H1 (cell line): Measurements from ENCODE around the gene RPS6KB2. TPM values are rescaled to one million over a fixed set of nuclear protein-coding genes. Genes with fewer than 3 reads are reported as not detected.
A peak's percentile ranks its signal among the peaks of the same experiment; 100 is the strongest.

Source experiments
- CTCF ChIA-PET: fragments of 300-600 bp; sonication (Branson Sonifier 250); formaldehyde crosslinking; loops from one replicate; lab custom pipeline; 2021; ENCODE audit not compliant: partially characterized antibody; lab: Charles Lee
- POLR2A ChIA-PET: fragments of 300-600 bp; sonication (Branson Sonifier 250); formaldehyde crosslinking; loops from one replicate; lab custom pipeline; 2021; ENCODE audit warnings: inconsistent platforms; ENCODE audit not compliant: partially characterized antibody; lab: Charles Lee
- DNase-seq, 2 experiments: peaks; one replicate each; pipeline versions ENCODE4 v3.0.0 to v3.0.0-alpha.2; 2010 to 2022; ENCODE audit warnings: low spot score in 2 of 2, low read depth in 1 of 2, mixed read lengths in 1 of 2
- FAIRE-seq: peaks from 2 replicates; lab custom pipeline; 2011; peaks lifted over from hg19 to GRCh38; lab: Jason Lieb, UNC
- H2AFZ ChIP-seq: 2 replicates; pipeline ENCODE4 v1.8.1; 2012; ENCODE audit warnings: low read length, inconsistent platforms
- H2AK5ac ChIP-seq: 2 replicates; pipeline ENCODE4 v1.6.1; 2013; ENCODE audit warnings: low read depth, low read length
- H2BK120ac ChIP-seq: replicated peaks from 2 replicates; pipeline ENCODE3; 2013; ENCODE audit warnings: low read depth, low read length, inconsistent platforms
- H2BK12ac ChIP-seq: 2 replicates; pipeline ENCODE4 v1.6.1; 2013; ENCODE audit warnings: low read depth, low read length
- H2BK15ac ChIP-seq: 2 replicates; pipeline ENCODE4 v1.6.1; 2013; ENCODE audit warnings: low read length
- H2BK20ac ChIP-seq: 2 replicates; pipeline ENCODE4 v1.6.1; 2013; ENCODE audit warnings: low read length
- H2BK5ac ChIP-seq: 2 replicates; pipeline ENCODE4 v1.6.1; 2013; ENCODE audit warnings: low read depth, low read length
- H3K14ac ChIP-seq: 2 replicates; pipeline ENCODE4 v1.6.1; 2013; ENCODE audit warnings: inconsistent platforms; ENCODE audit not compliant: insufficient read length
- H3K18ac ChIP-seq: 2 replicates; pipeline ENCODE4 v1.6.1; 2013; ENCODE audit warnings: low read length; ENCODE audit errors: extremely low read depth
- H3K23ac ChIP-seq: 2 replicates; pipeline ENCODE4 v1.6.1; 2013; ENCODE audit warnings: inconsistent platforms; ENCODE audit not compliant: insufficient read length
- H3K23me2 ChIP-seq: 2 replicates; pipeline ENCODE4 v1.6.1; 2013; ENCODE audit warnings: low read depth, low read length
- H3K27ac ChIP-seq: 2 replicates; pipeline ENCODE4 v1.6.1; 2011; ENCODE audit warnings: low read depth, low read length, inconsistent platforms
- H3K27me3 ChIP-seq, 4 experiments: replicated peaks in 1 of 4; 1 replicate in 1 of 4; 2 replicates in 3 of 4; pipeline versions ENCODE4 v1.6.1 to v1.8.1; 2011 to 2013; ENCODE audit warnings: low read length in 3 of 4, mild to moderate bottlenecking in 3 of 4, inconsistent platforms in 2 of 4, mixed read lengths in 2 of 4, moderate library complexity in 1 of 4; ENCODE audit not compliant: control insufficient read depth in 3 of 4, insufficient read depth in 3 of 4; ENCODE audit errors: extremely low read depth in 1 of 4
- H3K36me3 ChIP-seq, 4 experiments: 2 replicates each; pipeline versions ENCODE4 v1.6.1 to v1.8.1; 2011 to 2013; ENCODE audit warnings: mild to moderate bottlenecking in 4 of 4, low read length in 3 of 4, moderate library complexity in 2 of 4, control low read depth in 1 of 4, inconsistent platforms in 1 of 4; ENCODE audit not compliant: insufficient read depth in 4 of 4, control insufficient read depth in 2 of 4
- H3K4ac ChIP-seq: replicated peaks from 2 replicates; pipeline ENCODE3; 2013; ENCODE audit warnings: low read length, low read depth, mixed read lengths, inconsistent platforms; ENCODE audit not compliant: insufficient read length
- H3K4me1 ChIP-seq, 4 experiments: replicated peaks in 1 of 4; 1 replicate in 1 of 4; 2 replicates in 3 of 4; pipeline versions ENCODE4 v1.6.1 to v1.8.1; 2011 to 2013; ENCODE audit warnings: low read length in 3 of 4, inconsistent platforms in 2 of 4, mixed read lengths in 1 of 4; ENCODE audit not compliant: insufficient read depth in 4 of 4, control insufficient read depth in 3 of 4
- H3K4me2 ChIP-seq, 2 experiments: 2 replicates each; pipeline versions ENCODE4 v1.6.1 to v1.8.1; 2011 to 2013; ENCODE audit warnings: low read depth in 2 of 2, low read length in 2 of 2, control low read depth in 1 of 2, inconsistent platforms in 1 of 2, mild to moderate bottlenecking in 1 of 2; ENCODE audit not compliant: insufficient read depth in 1 of 2
- H3K4me3 ChIP-seq, 4 experiments: fragments of 200-600, 300-600 bp in 1 of 4; sonication (generic), shearing (Covaris generic), sonication (Bioruptor Twin) in 1 of 4; 2 replicates each; pipeline versions ENCODE4 v1.5.1 to v1.8.1; 2011 to 2016; ENCODE audit warnings: low read length in 4 of 4, low read depth in 3 of 4, control low read depth in 2 of 4, inconsistent platforms in 2 of 4, mild to moderate bottlenecking in 2 of 4, mixed read lengths in 1 of 4, moderate library complexity in 1 of 4; ENCODE audit not compliant: insufficient read depth in 2 of 4; ENCODE audit errors: extremely low read depth in 1 of 4
- H3K56ac ChIP-seq: replicated peaks from 2 replicates; pipeline ENCODE3; 2013; ENCODE audit warnings: low read depth, mild to moderate bottlenecking, mixed read lengths, low read length, inconsistent platforms; ENCODE audit not compliant: insufficient read length
- H3K79me1 ChIP-seq: 2 replicates; pipeline ENCODE4 v1.6.1; 2013; ENCODE audit warnings: low read depth, low read length, control low read depth
- H3K79me2 ChIP-seq, 2 experiments: 2 replicates each; pipeline versions ENCODE4 v1.6.1 to v1.8.1; 2012 to 2013; ENCODE audit warnings: low read length in 2 of 2, mild to moderate bottlenecking in 2 of 2, inconsistent platforms in 1 of 2; ENCODE audit not compliant: insufficient read depth in 2 of 2, control insufficient read depth in 1 of 2
- H3K9ac ChIP-seq, 4 experiments: replicated peaks in 1 of 4; 1 replicate in 1 of 4; 2 replicates in 3 of 4; pipeline versions ENCODE4 v1.6.1 to v1.8.1; 2011 to 2013; ENCODE audit warnings: low read depth in 3 of 4, low read length in 3 of 4, control low read depth in 2 of 4, mild to moderate bottlenecking in 2 of 4, moderate library complexity in 2 of 4, inconsistent platforms in 1 of 4; ENCODE audit errors: extremely low read depth in 1 of 4
- H3K9me3 ChIP-seq, 2 experiments: 2 replicates each; pipeline versions ENCODE4 v1.6.1 to v1.8.1; 2012 to 2013; ENCODE audit warnings: mild to moderate bottlenecking in 2 of 2, moderate library complexity in 2 of 2, control low read depth in 1 of 2, inconsistent platforms in 1 of 2, low read depth in 1 of 2, low read length in 1 of 2, mixed read lengths in 1 of 2; ENCODE audit not compliant: insufficient read depth in 2 of 2
- H4K20me1 ChIP-seq, 2 experiments: replicated peaks in 1 of 2; 2 replicates each; pipeline versions ENCODE3 to v1.8.1; 2011 to 2013; ENCODE audit warnings: inconsistent platforms in 2 of 2, low read length in 2 of 2, mild to moderate bottlenecking in 1 of 2; ENCODE audit not compliant: insufficient read depth in 2 of 2, control insufficient read depth in 1 of 2
- H4K5ac ChIP-seq: 2 replicates; pipeline ENCODE4 v1.6.1; 2013; ENCODE audit warnings: low read length, low read depth, mixed read lengths, inconsistent platforms; ENCODE audit not compliant: insufficient read length
- H4K8ac ChIP-seq: 2 replicates; pipeline ENCODE4 v1.8.0; 2013; ENCODE audit warnings: mild to moderate bottlenecking, moderate library complexity, low read length, inconsistent platforms; ENCODE audit not compliant: insufficient read depth; ENCODE audit errors: extremely low read depth
- H4K91ac ChIP-seq: replicated peaks from 2 replicates; pipeline ENCODE3; 2013; ENCODE audit warnings: low read length, mixed read lengths, inconsistent platforms; ENCODE audit not compliant: insufficient read length
- CHD1 ChIP-seq: IDR thresholded peaks from 2 replicates; pipeline ENCODE4 v1.6.1; 2012; ENCODE audit warnings: low read depth, low read length, improper control_type of control experiment
- KDM4A ChIP-seq: IDR thresholded peaks from one replicate; pipeline ENCODE4 v1.7.1; 2012; ENCODE audit warnings: low read depth, mild to moderate bottlenecking, moderate library complexity, low read length, inconsistent platforms; ENCODE audit not compliant: severe bottlenecking
- WGBS, 2 experiments: shearing (Covaris generic) in 1 of 2; methylation state at CpG; one replicate each; pipeline versions ENCODE4 v1.1.6 to v1.1.7; 2013 to 2015; ENCODE audit warnings: low lambda C conversion rate in 2 of 2, mixed read lengths in 2 of 2, inconsistent platforms in 1 of 2, low coverage in 1 of 2, missing lambda C conversion rate in 1 of 2; ENCODE audit not compliant: insufficient replicate concordance in 2 of 2, insufficient coverage in 1 of 2, insufficient read length in 1 of 2; ENCODE audit errors: extremely low coverage in 1 of 2, missing lambda C conversion rate in 1 of 2; 5-methylcytosine and 5-hydroxymethylcytosine counted together
- polyA plus RNA-seq, 7 experiments: library from polyadenylated mRNA; depleted of rRNA in 3 of 7; stranded (reverse) in 5 of 7; unstranded in 2 of 7; fragments of >200 nt in 5 of 7; fragments of 200-250 nt in 2 of 7; gene quantifications; 1 replicate in 5 of 7; 2 replicates in 1 of 7; 4 replicates in 1 of 7; pipeline versions ENCODE4 v1.2.1 to v1.2.3, GENCODE V29; 2011 to 2013; ENCODE audit warnings: missing spikeins in 2 of 7, mixed read lengths in 2 of 7
- total RNA-seq: library from RNA; stranded (reverse); fragmentation: NEBNext Ultra II Directional; extraction: Animal tissue kit (Norgen Biotek cat#: 25700); gene quantifications from 2 replicates; pipeline ENCODE4 v1.2.1, GENCODE V29; 2021

Gene RPS6KB2
- total and polyA plus RNA-seq, 2 of the 8 experiments (the other 6 are each of a cell fraction or from before 2014, with no cell fraction given) = 41.0 to 47.1 TPM

DNA sequence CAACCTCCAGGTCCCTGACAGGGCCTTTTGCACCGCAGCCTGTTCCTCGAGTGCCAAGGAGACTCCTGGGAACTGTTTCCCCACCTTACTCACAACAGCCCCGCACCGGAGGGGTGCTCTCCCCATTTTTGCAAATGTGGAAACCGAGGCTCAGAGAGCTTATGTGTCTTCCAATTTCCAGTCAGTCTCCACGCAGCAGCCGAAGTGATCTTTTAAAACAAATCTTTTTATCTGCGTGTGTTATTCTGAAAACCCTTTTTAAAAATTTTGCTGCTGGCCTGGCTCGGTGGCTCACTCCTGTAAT is 41.2 kb downstream of the RPS6KB2 start:
- Histone ChIP-seq H3K4me1 (peaks cover 0 to 9% (median 3%) of the 10 kb centered on the region in 4 experiments; a peak in 5 of 7 replicates), H3K4me2 (peak overlapping the region; percentile 61 to 81; a peak in 3 of 4 replicates), H4K5ac (peak overlapping the region; percentile 67), H4K8ac (peak overlapping the region; percentile 96; the same call in 1 of the 2 replicates), H3K9me3 (no peaks in the 10 kb centered on the region), H3K79me1 (peaks cover 2% of the 10 kb centered on the region), H3K18ac (no peak overlapping the region; the same call in 1 of the 2 replicates), H2BK15ac (no peak overlapping the region), H3K27me3 (no peaks in the 10 kb centered on the region), H3K4me3 (peak overlapping the region; percentile 12 to 90 (median 48); a peak in 7 of 8 replicates), H3K79me2 (peaks cover 0 to 3% of the 10 kb centered on the region in 2 experiments; a peak in 2 of 4 replicates), H2BK20ac (no peak overlapping the region), H4K20me1 (peaks cover 0 to 3% of the 10 kb centered on the region in 2 experiments), H3K36me3 (no peaks in the 10 kb centered on the region), H3K56ac (no peak overlapping the region), H3K4ac (no peak overlapping the region), H3K9ac (no peak overlapping the region; a peak in 1 of 7 replicates), H4K91ac (peak overlapping the region; percentile 61), H2AK5ac (no peak overlapping the region), H3K14ac (no peak overlapping the region), H3K27ac (no peak overlapping the region), H2AFZ (peak overlapping the region; percentile 47; the same call in 1 of the 2 replicates), H2BK5ac (no peak overlapping the region), H3K23ac (no peak overlapping the region), H2BK12ac (no peak overlapping the region), H3K23me2 (peaks cover 6% of the 10 kb centered on the region), H2BK120ac (no peak overlapping the region)
- WGBS, 2 experiments = 49% methylated on average over 9 of the region's 9 CpGs; no CpG with 5 or more reads in 1 of the 2 experiments
- TF ChIP-seq CHD1 (no peak), KDM4A (peak; percentile 54)
- ChIA-PET CTCF (interaction anchor here (0.7 to 1.6 kb wide), 5 partner anchors 12 to 1580 kb away, joined by 3 to 7 read pairs (median 5); partner anchors contain the start of gene TPCN2), POLR2A (interaction anchor here (1.0 to 4.6 kb wide), 10 partner anchors 12 to 98 kb away, joined by 3 to 36 read pairs (median 5); partner anchors contain the start of genes PPP1CA, PTPRCAP and RPS6KB2)
- DNase-seq = no peak
- no peak for FAIRE-seq
